HEK293 (cell line): Measurements from ENCODE around the gene COQ3.

ENCODE experiments used
- CTCF ChIA-PET: fragments of 350-600 bp; formaldehyde crosslinking; extraction: SDS; loops from one replicate; lab custom pipeline; 2021; ENCODE audit warnings: antibody characterized with exemption; lab: Yijun Ruan, JAX
- POLR2A ChIA-PET: fragments of 300-600 bp; formaldehyde crosslinking; extraction: SDS; loops from one replicate; lab custom pipeline; 2020; ENCODE audit warnings: antibody characterized with exemption, inconsistent platforms; lab: Yijun Ruan, JAX
- H3K27ac ChIP-seq: fragments of 200-500 bp; sonication (Bioruptor generic); 2 replicates; pipeline ENCODE4 v1.5.1; 2014; ENCODE audit warnings: low read depth, low read length, control low read depth, inconsistent platforms; ENCODE audit errors: extremely low read depth
- H3K36me3 ChIP-seq, 2 experiments: fragments of 200-500 bp in 1 of 2; sonication (Bioruptor generic) in 1 of 2; 1 replicate in 1 of 2; 2 replicates in 1 of 2; pipeline ENCODE4 v1.5.1; 2014 to 2017; ENCODE audit warnings: inconsistent platforms in 2 of 2, low read length in 2 of 2; ENCODE audit not compliant: control insufficient read depth in 2 of 2, insufficient read depth in 1 of 2
- H3K4me1 ChIP-seq: fragments of 200-500 bp; sonication (Bioruptor generic); 2 replicates; pipeline ENCODE4 v1.5.1; 2014; ENCODE audit warnings: mild to moderate bottlenecking, low read length, inconsistent platforms; ENCODE audit not compliant: control insufficient read depth, insufficient read depth
- H3K4me3 ChIP-seq: 2 replicates; pipeline ENCODE4 v1.5.1; 2011; ENCODE audit warnings: low read depth, mild to moderate bottlenecking, control low read depth, low read length, moderate library complexity
- H3K9me3 ChIP-seq: fragments of 200-500 bp; sonication (Bioruptor generic); 2 replicates; pipeline ENCODE4 v1.5.1; 2014; ENCODE audit warnings: low read depth, low read length, inconsistent platforms; ENCODE audit not compliant: control insufficient read depth, insufficient read depth
- BCL6B ChIP-seq: fragments of 450-650 bp; formaldehyde crosslinking; IDR thresholded peaks from 2 replicates; pipeline ENCODE4 v1.5.1; 2017; ENCODE audit warnings: missing biosample characterization, missing genetic modification characterization
- GLIS1 ChIP-seq: fragments of 450-650 bp; formaldehyde crosslinking; IDR thresholded peaks from 2 replicates; pipeline ENCODE4 v1.5.1; 2016; ENCODE audit warnings: missing biosample characterization, missing genetic modification characterization
- KLF10 ChIP-seq: fragments of 450-650 bp; IDR thresholded peaks from 2 replicates; pipeline ENCODE4 v1.5.1; 2018; ENCODE audit warnings: missing biosample characterization, mild to moderate bottlenecking, missing genetic modification characterization
- KLF9 ChIP-seq: fragments of 450-650 bp; formaldehyde crosslinking; IDR thresholded peaks from 2 replicates; pipeline ENCODE4 v1.5.1; 2016; ENCODE audit warnings: missing biosample characterization, missing genetic modification characterization, low read depth
- REPIN1 ChIP-seq: fragments of 450-650 bp; formaldehyde crosslinking; IDR thresholded peaks from 2 replicates; pipeline ENCODE4 v1.5.1; 2017; ENCODE audit warnings: missing biosample characterization, missing genetic modification characterization, low read depth
- SETDB1 ChIP-seq: IDR thresholded peaks from one replicate; pipeline ENCODE4 v1.6.1; 2017; ENCODE audit warnings: mild to moderate bottlenecking, low read length, moderate library complexity, mixed read lengths; ENCODE audit not compliant: insufficient read length
- YY2 ChIP-seq: fragments of 450-650 bp; formaldehyde crosslinking; IDR thresholded peaks from 2 replicates; pipeline ENCODE4 v1.5.1; 2016; ENCODE audit warnings: missing biosample characterization, missing genetic modification characterization
- ZBTB1 ChIP-seq: fragments of 450-650 bp; formaldehyde crosslinking; IDR thresholded peaks from 2 replicates; pipeline ENCODE4 v1.5.1; 2016; ENCODE audit warnings: missing biosample characterization, missing genetic modification characterization
- ZFP69B ChIP-seq: fragments of 450-650 bp; formaldehyde crosslinking; IDR thresholded peaks from 2 replicates; pipeline ENCODE4 v1.5.1; 2016; ENCODE audit warnings: missing biosample characterization, missing genetic modification characterization
- ZNF18 ChIP-seq: fragments of 450-650 bp; formaldehyde crosslinking; IDR thresholded peaks from 2 replicates; pipeline ENCODE4 v1.5.1; 2016; ENCODE audit warnings: missing biosample characterization, missing genetic modification characterization
- ZNF292 ChIP-seq: fragments of 450-650 bp; formaldehyde crosslinking; IDR thresholded peaks from 2 replicates; pipeline ENCODE4 v1.5.1; 2016; ENCODE audit warnings: low read depth, missing biosample characterization, missing genetic modification characterization, borderline replicate concordance
- ZNF311 ChIP-seq: fragments of 450-650 bp; formaldehyde crosslinking; IDR thresholded peaks from 2 replicates; pipeline ENCODE4 v1.5.1; 2017; ENCODE audit warnings: missing biosample characterization, missing genetic modification characterization, borderline replicate concordance
- ZNF433 ChIP-seq: fragments of 450-650 bp; formaldehyde crosslinking; IDR thresholded peaks from 2 replicates; pipeline ENCODE4 v1.5.1; 2016; ENCODE audit warnings: missing biosample characterization, missing genetic modification characterization, low read depth
- ZNF473 ChIP-seq: fragments of 450-650 bp; formaldehyde crosslinking; IDR thresholded peaks from 2 replicates; pipeline ENCODE4 v1.5.1; 2017; ENCODE audit warnings: missing biosample characterization, missing genetic modification characterization
- ZNF513 ChIP-seq: fragments of 450-650 bp; IDR thresholded peaks from 2 replicates; pipeline ENCODE4 v1.5.1; 2018; ENCODE audit warnings: missing biosample characterization, missing genetic modification characterization
- ZNF521 ChIP-seq: fragments of 450-650 bp; formaldehyde crosslinking; IDR thresholded peaks from 2 replicates; pipeline ENCODE4 v1.5.1; 2017; ENCODE audit warnings: missing biosample characterization, mild to moderate bottlenecking, missing genetic modification characterization
- ZNF658 ChIP-seq: fragments of 450-650 bp; formaldehyde crosslinking; IDR thresholded peaks from 2 replicates; pipeline ENCODE4; 2016; ENCODE audit warnings: missing biosample characterization, missing genetic modification characterization
- ZNF660 ChIP-seq: fragments of 450-650 bp; IDR thresholded peaks from 2 replicates; pipeline ENCODE4 v1.5.1; 2018; ENCODE audit warnings: missing biosample characterization, mild to moderate bottlenecking, missing genetic modification characterization
- ZNF677 ChIP-seq: fragments of 450-650 bp; IDR thresholded peaks from 2 replicates; pipeline ENCODE4 v1.5.0; 2018; ENCODE audit warnings: missing biosample characterization, mild to moderate bottlenecking, missing genetic modification characterization, moderate library complexity
- ZNF701 ChIP-seq: fragments of 450-650 bp; formaldehyde crosslinking; IDR thresholded peaks from 2 replicates; pipeline ENCODE4 v1.5.1; 2016; ENCODE audit warnings: missing biosample characterization, missing genetic modification characterization
- ZNF747 ChIP-seq: fragments of 450-650 bp; formaldehyde crosslinking; IDR thresholded peaks from 2 replicates; pipeline ENCODE4 v1.5.1; 2016; ENCODE audit warnings: missing biosample characterization, missing genetic modification characterization
- ZNF76 ChIP-seq: fragments of 450-650 bp; formaldehyde crosslinking; IDR thresholded peaks from 2 replicates; pipeline ENCODE4; 2016; ENCODE audit warnings: low read depth, missing biosample characterization, missing genetic modification characterization, borderline replicate concordance
- ZNF776 ChIP-seq: fragments of 450-650 bp; formaldehyde crosslinking; IDR thresholded peaks from 2 replicates; pipeline ENCODE4 v1.5.0; 2017; ENCODE audit warnings: missing biosample characterization, missing genetic modification characterization, borderline replicate concordance
- ZSCAN18 ChIP-seq: fragments of 450-650 bp; formaldehyde crosslinking; IDR thresholded peaks from 2 replicates; pipeline ENCODE4 v1.5.1; 2016; ENCODE audit warnings: missing biosample characterization, missing genetic modification characterization
- ZSCAN4 ChIP-seq: fragments of 450-650 bp; formaldehyde crosslinking; IDR thresholded peaks from 2 replicates; pipeline ENCODE4 v1.5.1; 2017; ENCODE audit warnings: missing biosample characterization, missing genetic modification characterization
- ZSCAN5A ChIP-seq: fragments of 450-650 bp; formaldehyde crosslinking; IDR thresholded peaks from 2 replicates; pipeline ENCODE4 v1.5.1; 2016; ENCODE audit warnings: missing biosample characterization, missing genetic modification characterization

Gene COQ3

GRCh38 chr6:99393698-99394531 lies at the start of gene COQ3:
COQ3 (minus strand) TSS chr6:99394195; CDS start chr6:99394179, 16 bp downstream.
- H3K4me1 ChIP-seq, result no peaks in the 10 kb centered on the region
- H3K36me3 ChIP-seq, result peaks cover 12 to 13% of the 10 kb centered on the region in 2 experiments
- H3K27ac ChIP-seq, result peak within 1 kb of the TSS; percentile 64
- POLR2A ChIA-PET, result interaction anchor here (0.6 to 3.9 kb wide), 26 partner anchors 9 to 420 kb away, joined by 3 to 41 read pairs (median 6); partner anchors contain the start of genes CCNC, FAXC and PNISR
- H3K4me3 ChIP-seq, result peak within 1 kb of the TSS; percentile 71
- no peaks in the 10 kb centered on the region for H3K9me3 ChIP-seq
- CTCF ChIA-PET, result interaction anchor here (0.5 to 1.9 kb wide), 12 partner anchors 10 to 468 kb away, joined by 3 to 10 read pairs (median 4); no protein-coding TSS in a partner anchor
- peak; percentile 67 for TF ChIP-seq ZNF76
- peak; percentile 74; the same call in 1 of the 2 replicates for TF ChIP-seq ZSCAN5A
- TF ChIP-seq ZBTB1 (tag by site-specific recombination), result no peak
- TF ChIP-seq ZSCAN4 (tag by site-specific recombination), result peak; percentile 79
- peak; percentile 56; the same call in 1 of the 2 replicates for TF ChIP-seq GLIS1 (tag by site-specific recombination)
- TF ChIP-seq YY2 (tag by site-specific recombination), result no peak
- no peak for TF ChIP-seq KLF9 (tag by site-specific recombination)
- peak; percentile 66; the same call in 1 of the 2 replicates for TF ChIP-seq ZNF18 (tag by site-specific recombination)
- TF ChIP-seq ZNF658 (tag by site-specific recombination), result no peak
- TF ChIP-seq ZNF677 (tag by site-specific recombination), result no peak
- no peak for TF ChIP-seq ZNF776 (tag by site-specific recombination)
- no peak for TF ChIP-seq KLF10
- TF ChIP-seq ZSCAN18 (tag by site-specific recombination), result no peak
- no peak for TF ChIP-seq ZNF513 (tag by site-specific recombination)
- no peak for TF ChIP-seq ZNF311 (tag by site-specific recombination)
- TF ChIP-seq ZNF747 (tag by site-specific recombination), result no peak
- TF ChIP-seq ZNF660 (tag by site-specific recombination), result peak; percentile 91
- peak; percentile 30 for TF ChIP-seq SETDB1
- TF ChIP-seq REPIN1, result peak; percentile 91
- TF ChIP-seq BCL6B (tag by site-specific recombination), result no peak
- peak; percentile 82 for TF ChIP-seq ZFP69B (tag by site-specific recombination)
- TF ChIP-seq ZNF521, result no peak
- TF ChIP-seq ZNF701 (tag by site-specific recombination), result no peak
- no peak for TF ChIP-seq ZNF473 (tag by site-specific recombination)
- TF ChIP-seq ZNF433 (tag by site-specific recombination), result no peak
- no peak for TF ChIP-seq ZNF292 (tag by site-specific recombination)
